ENCODE results near the gene OR11L1.

Gene OR11L1

DNA sequence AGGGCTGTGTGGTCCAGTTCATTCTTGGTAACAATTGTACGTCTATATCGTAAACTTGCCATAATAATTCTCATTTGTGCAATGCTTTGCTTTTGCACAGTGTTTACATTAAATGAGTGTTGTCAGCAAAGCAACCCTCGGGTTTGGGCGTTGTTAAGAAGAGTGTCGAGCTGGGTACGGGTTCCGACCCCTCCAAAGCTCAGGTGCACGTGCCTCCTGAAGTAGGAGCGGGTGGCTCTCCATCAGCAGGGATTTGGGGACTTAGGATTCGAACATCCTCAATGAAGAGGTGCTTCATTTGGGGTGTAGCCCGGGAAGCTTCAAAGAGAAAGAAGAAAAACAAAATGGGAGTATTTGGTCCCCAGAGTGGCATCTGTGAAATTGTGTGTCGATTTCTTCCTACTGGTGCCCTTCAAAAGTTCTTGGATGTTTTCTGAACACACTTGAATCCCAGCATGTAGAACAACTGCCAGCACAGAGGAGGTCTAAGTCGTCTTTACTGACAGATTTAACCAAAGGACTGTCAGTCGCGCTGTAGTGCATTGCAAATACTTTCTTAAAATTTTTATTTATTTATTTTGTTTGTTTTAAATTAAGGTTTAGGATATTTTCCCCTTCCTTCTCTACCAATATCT is 16.4 kb upstream of the OR11L1 start:
- DNase-seq (ENCODE audit: extremely low read depth, insufficient read length): no peak
- Histone ChIP-seq H3K4me3 (replicated peaks; ENCODE audit: low read depth, low read length) (no peak overlapping the region), H3K36me3 (ENCODE audit: control insufficient read depth, insufficient read depth, low read length) (no peaks in the 10 kb centered on the region), H3K27me3 (replicated peaks; ENCODE audit: control insufficient read depth, insufficient read depth, low read length) (no peaks in the 10 kb centered on the region; the same call in 1 of the 2 replicates)
- no peak for TF ChIP-seq CTCF (IDR thresholded peaks at IDR 0.05; ENCODE audit: insufficient read depth, low read length, poor library complexity, severe bottlenecking)

DNA sequence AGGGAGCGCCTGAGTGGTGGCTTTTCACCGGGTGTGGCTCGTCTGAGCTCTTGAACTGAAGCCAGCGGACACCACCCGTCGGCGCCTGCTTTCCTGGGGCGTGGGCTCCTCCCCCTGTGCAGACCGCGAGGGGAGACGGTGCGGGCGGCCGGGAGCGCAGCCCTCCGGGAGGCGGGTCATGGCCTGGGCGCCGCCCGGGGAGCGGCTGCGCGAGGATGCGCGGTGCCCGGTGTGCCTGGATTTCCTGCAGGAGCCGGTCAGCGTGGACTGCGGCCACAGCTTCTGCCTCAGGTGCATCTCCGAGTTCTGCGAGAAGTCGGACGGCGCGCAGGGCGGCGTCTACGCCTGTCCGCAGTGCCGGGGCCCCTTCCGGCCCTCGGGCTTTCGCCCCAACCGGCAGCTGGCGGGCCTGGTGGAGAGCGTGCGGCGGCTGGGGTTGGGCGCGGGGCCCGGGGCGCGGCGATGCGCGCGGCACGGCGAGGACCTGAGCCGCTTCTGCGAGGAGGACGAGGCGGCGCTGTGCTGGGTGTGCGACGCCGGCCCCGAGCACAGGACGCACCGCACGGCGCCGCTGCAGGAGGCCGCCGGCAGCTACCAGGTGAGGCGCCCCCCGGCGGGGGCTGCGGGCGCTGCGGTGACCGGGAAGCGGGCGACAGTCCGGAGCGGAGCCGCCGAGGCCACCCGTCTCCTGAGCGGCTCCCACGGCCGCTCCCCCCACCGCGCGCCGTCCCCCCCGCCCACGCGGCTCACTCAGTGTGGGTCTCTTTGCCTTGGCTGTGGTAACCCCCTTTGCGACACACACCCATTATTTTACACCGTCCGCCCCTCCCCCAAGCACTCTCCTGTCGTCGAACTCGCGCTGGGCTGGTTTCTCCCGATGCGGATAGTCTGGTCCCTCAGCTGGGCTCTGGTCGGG is 15.6 kb upstream of the OR11L1 start, which contains the start of gene TRIM58:
Gene TRIM58 (plus strand): TSS at position 119 of the 916 bp plus-strand sequence. CDS start 60 bp downstream, at position 179.
- no peak for TF ChIP-seq CTCF (IDR thresholded peaks at IDR 0.05; ENCODE audit: insufficient read depth, low read length, poor library complexity, severe bottlenecking)
- no peak within 1 kb of the TSS for H3K4me3 ChIP-seq (replicated peaks; ENCODE audit: low read depth, low read length)
- H3K36me3 ChIP-seq (ENCODE audit: control insufficient read depth, insufficient read depth, low read length): no peaks in the 10 kb centered on the region
- H3K27me3 ChIP-seq (replicated peaks; ENCODE audit: control insufficient read depth, insufficient read depth, low read length): no peaks in the 10 kb centered on the region; the same call in 1 of the 2 replicates
- DNase-seq (ENCODE audit: extremely low read depth, insufficient read length): peak; percentile 18

- no peak overlapping the region for H3K4me3 ChIP-seq (replicated peaks; ENCODE audit: low read depth, low read length)
- DNase-seq (ENCODE audit: extremely low read depth, insufficient read length): no peak
- TF ChIP-seq CTCF (IDR thresholded peaks at IDR 0.05; ENCODE audit: insufficient read depth, low read length, poor library complexity, severe bottlenecking): no peak
- no peaks in the 10 kb centered on the region for H3K36me3 ChIP-seq (ENCODE audit: control insufficient read depth, insufficient read depth, low read length)
- no peaks in the 10 kb centered on the region; the same call in 1 of the 2 replicates for H3K27me3 ChIP-seq (replicated peaks; ENCODE audit: control insufficient read depth, insufficient read depth, low read length)
Measured at GRCh38 chr1:247855911-247856310, 14.2 kb upstream of the OR11L1 start.

GRCh38 chr1:247854899-247855545 is 13.3 kb upstream of the OR11L1 start:
- no peaks in the 10 kb centered on the region for H3K36me3 ChIP-seq (ENCODE audit: control insufficient read depth, insufficient read depth, low read length)
- DNase-seq (ENCODE audit: extremely low read depth, insufficient read length): no peak
- no peaks in the 10 kb centered on the region; the same call in 1 of the 2 replicates for H3K27me3 ChIP-seq (replicated peaks; ENCODE audit: control insufficient read depth, insufficient read depth, low read length)
- no peak for TF ChIP-seq CTCF (IDR thresholded peaks at IDR 0.05; ENCODE audit: insufficient read depth, low read length, poor library complexity, severe bottlenecking)
- no peak overlapping the region for H3K4me3 ChIP-seq (replicated peaks; ENCODE audit: low read depth, low read length)

- no peak for TF ChIP-seq CTCF (IDR thresholded peaks at IDR 0.05; ENCODE audit: insufficient read depth, low read length, poor library complexity, severe bottlenecking)
- no peak for DNase-seq (ENCODE audit: extremely low read depth, insufficient read length)
- H3K36me3 ChIP-seq (ENCODE audit: control insufficient read depth, insufficient read depth, low read length): no peaks in the 10 kb centered on the region
- no peaks in the 10 kb centered on the region for H3K27me3 ChIP-seq (replicated peaks; ENCODE audit: control insufficient read depth, insufficient read depth, low read length)
- no peak overlapping the region for H3K4me3 ChIP-seq (replicated peaks; ENCODE audit: low read depth, low read length)
Measured at GRCh38 chr1:247849616-247850015, 7.9 kb upstream of the OR11L1 start.

Data from GM06990 (cell line).